ENCODE data around the gene ZNF710.

- TF ChIP-seq POLR2AphosphoS5 (IDR thresholded peaks at IDR 0.05) (no peak), POLR2A (IDR thresholded peaks at IDR 0.05) (no peak), CTCF (IDR thresholded peaks at IDR 0.05 in 8 of 11, conservative IDR thresholded peaks at IDR 0.05 in 3 of 11) (peak in 8 of 11 experiments; percentile 28 to 65 (median 48))
These were observed 29.5 kb upstream of the ZNF710 start for GRCh38 chr15:89971592-89971997.
